GM19397 (cell line): ENCODE measurements around the gene CHRNA7.

Experiments used
- ATAC-seq: cut with Tn5 transposase; IDR thresholded peaks from one replicate; pipeline ENCODE4 v1.9.1; 2021; ENCODE audit warnings: mild to moderate bottlenecking, moderate library complexity; ENCODE audit not compliant: unreplicated experiment

Gene CHRNA7

GRCh38 chr15:32067115-32067514 lies 36.8 kb downstream of the CHRNA7 start:
- no peak for ATAC-seq

GRCh38 chr15:32089851-32090359 lies 59.6 kb downstream of the CHRNA7 start:
- no peak for ATAC-seq

GRCh38 chr15:32091505-32092380 lies 61.4 kb downstream of the CHRNA7 start:
- no peak for ATAC-seq

- ATAC-seq, result no peak
These were observed 65.9 kb downstream of the CHRNA7 start for GRCh38 chr15:32096213-32096612.

- no peak for ATAC-seq
These were observed 66.8 kb downstream of the CHRNA7 start for GRCh38 chr15:32096916-32097617.

GRCh38 chr15:32098033-32098432 lies 67.7 kb downstream of the CHRNA7 start:
- ATAC-seq, result no peak

- no peak for ATAC-seq
These were observed 68.9 kb downstream of the CHRNA7 start for GRCh38 chr15:32099097-32099785.

GRCh38 chr15:32099956-32100684 lies 69.8 kb downstream of the CHRNA7 start:
- ATAC-seq, result no peak

- no peak for ATAC-seq
These were observed 74.0 kb downstream of the CHRNA7 start for GRCh38 chr15:32104061-32104995.

GRCh38 chr15:32105258-32106241 lies 75.2 kb downstream of the CHRNA7 start:
- ATAC-seq, result no peak

GRCh38 chr15:32106401-32107381 lies 76.4 kb downstream of the CHRNA7 start:
- ATAC-seq, result no peak

GRCh38 chr15:32107477-32108080 lies 77.3 kb downstream of the CHRNA7 start:
- ATAC-seq, result no peak

- no peak for ATAC-seq
These were observed 78.3 kb downstream of the CHRNA7 start for GRCh38 chr15:32108661-32109060.

- ATAC-seq, result no peak
These were observed 81.8 kb downstream of the CHRNA7 start for GRCh38 chr15:32112101-32112500.

GRCh38 chr15:32113224-32113623 lies 82.9 kb downstream of the CHRNA7 start:
- ATAC-seq, result no peak

- no peak for ATAC-seq
These were observed 86.8 kb downstream of the CHRNA7 start for GRCh38 chr15:32117122-32117521.

GRCh38 chr15:32119286-32119685 lies 89.0 kb downstream of the CHRNA7 start:
- no peak for ATAC-seq
